ENCODE measurements around the gene SHISA3.

- no peak for TF ChIP-seq CTCF (IDR thresholded peaks at IDR 0.05)
- no peak for TF ChIP-seq POLR2AphosphoS5 (IDR thresholded peaks at IDR 0.05)
Measured at GRCh38 chr4:42362591-42362990, 34.7 kb upstream of the SHISA3 start.
